Right lobe of liver (tissue), 4 donors: ENCODE measurements around the gene RPTOR.

Experiments used
- POLR2A ChIP-seq: fragments of 450-650 bp; IDR thresholded peaks from one replicate; pipeline ENCODE4 v1.6.1; 2017; ENCODE audit warnings: antibody characterized with exemption, mild to moderate bottlenecking
- TF ChIP-seq, protein P1 (sequence below), 4 donors: fragments of 200-600 bp in 3 of 4; fragments of 450-650 bp in 1 of 4; IDR thresholded peaks; one replicate each; pipeline versions ENCODE4 v1.5.1 to v1.8.0; 2016 to 2022; ENCODE audit warnings: antibody characterized with exemption in 4 of 4, mild to moderate bottlenecking in 2 of 4
- donor health status: DM: no; HTN: no; CAD: no.
- donor health status: DM: no; HTN: no; CAD: no.
- donor health status: DM: no; HTN: yes; CAD: no.

DNA sequence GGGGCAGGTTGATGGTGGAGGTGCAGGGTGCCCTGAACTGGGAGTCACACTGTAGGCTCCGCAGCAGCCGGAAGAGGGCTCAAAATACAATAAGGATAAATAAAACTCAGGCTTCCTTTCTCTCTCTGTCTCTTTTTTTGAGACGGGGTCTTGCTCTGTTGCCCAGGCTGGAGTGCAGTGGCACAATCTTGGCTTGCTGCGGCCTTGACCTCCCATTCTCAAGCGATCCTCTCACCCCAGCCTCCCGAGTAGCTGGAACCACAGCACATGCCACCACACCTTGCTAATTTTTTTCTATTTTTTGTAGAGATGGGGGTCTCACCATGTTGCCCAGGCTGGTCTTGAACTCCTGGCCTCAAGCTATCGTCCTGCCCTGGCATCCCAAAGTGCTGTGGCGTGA is 35.3 kb upstream of the RPTOR start:
- TF ChIP-seq, protein P1, sequence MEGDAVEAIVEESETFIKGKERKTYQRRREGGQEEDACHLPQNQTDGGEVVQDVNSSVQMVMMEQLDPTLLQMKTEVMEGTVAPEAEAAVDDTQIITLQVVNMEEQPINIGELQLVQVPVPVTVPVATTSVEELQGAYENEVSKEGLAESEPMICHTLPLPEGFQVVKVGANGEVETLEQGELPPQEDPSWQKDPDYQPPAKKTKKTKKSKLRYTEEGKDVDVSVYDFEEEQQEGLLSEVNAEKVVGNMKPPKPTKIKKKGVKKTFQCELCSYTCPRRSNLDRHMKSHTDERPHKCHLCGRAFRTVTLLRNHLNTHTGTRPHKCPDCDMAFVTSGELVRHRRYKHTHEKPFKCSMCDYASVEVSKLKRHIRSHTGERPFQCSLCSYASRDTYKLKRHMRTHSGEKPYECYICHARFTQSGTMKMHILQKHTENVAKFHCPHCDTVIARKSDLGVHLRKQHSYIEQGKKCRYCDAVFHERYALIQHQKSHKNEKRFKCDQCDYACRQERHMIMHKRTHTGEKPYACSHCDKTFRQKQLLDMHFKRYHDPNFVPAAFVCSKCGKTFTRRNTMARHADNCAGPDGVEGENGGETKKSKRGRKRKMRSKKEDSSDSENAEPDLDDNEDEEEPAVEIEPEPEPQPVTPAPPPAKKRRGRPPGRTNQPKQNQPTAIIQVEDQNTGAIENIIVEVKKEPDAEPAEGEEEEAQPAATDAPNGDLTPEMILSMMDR (IDR thresholded peaks at IDR 0.05), result no peak
- TF ChIP-seq POLR2A, result no peak
